G401 (cell line): ENCODE data around the gene HYDIN. TPM values are rescaled to one million over a fixed set of nuclear protein-coding genes. Genes with fewer than 3 reads are reported as not detected.
"Not testable (repeated sequence)": the region's sequence is repeated elsewhere in the genome, so short reads cannot be mapped to it uniquely, and the experiment has no call there.

Experiments used
- DNase-seq: peaks from one replicate; pipeline ENCODE4 v3.0.0-alpha.2; 2015; ENCODE audit warnings: low spot score
- in situ Hi-C: cut with HindIII; loops from 2 replicates; pipeline ENCODE4 v1.10.0; 2016; ENCODE audit warnings: low sequenced_read_pairs, mixed read lengths
- total RNA-seq: library from RNA; depleted of rRNA; stranded (reverse); fragments of >200 nt; shearing (Covaris generic); gene quantifications from 2 replicates; pipeline ENCODE4 v1.2.3, GENCODE V29; 2014

The HYDIN gene
- total RNA-seq, 1 experiment from 2014 or later = not detected

GRCh38 chr16:70935325-70935724 is 295.2 kb downstream of the HYDIN start:
- in situ Hi-C loops = not testable (repeated sequence)

DNA sequence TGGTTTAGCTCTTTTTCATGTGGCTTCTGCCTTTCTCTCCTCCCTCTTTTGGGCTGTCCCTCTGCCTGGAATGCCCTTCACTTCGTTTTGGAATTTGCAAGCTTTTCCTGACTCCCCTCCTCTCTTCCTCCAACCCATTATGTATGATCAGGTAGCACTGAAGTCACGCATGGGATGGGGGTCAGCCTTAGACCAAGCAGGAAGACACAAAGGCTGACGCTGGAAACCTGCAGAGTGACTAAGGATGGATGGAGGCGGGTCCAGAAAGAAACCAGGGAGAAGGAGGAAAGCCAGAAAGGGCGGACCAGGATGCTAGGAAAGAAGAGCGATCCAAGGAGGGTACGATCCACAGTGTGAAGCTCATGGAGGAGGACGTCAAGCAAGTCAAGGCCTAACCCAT is 296.8 kb downstream of the HYDIN start:
- DNase-seq, in situ Hi-C loops: not testable (repeated sequence)

More at GRCh38 chr16:70935325-70935724, 295.2 kb downstream of the HYDIN start:
- not testable (repeated sequence) for DNase-seq

DNA sequence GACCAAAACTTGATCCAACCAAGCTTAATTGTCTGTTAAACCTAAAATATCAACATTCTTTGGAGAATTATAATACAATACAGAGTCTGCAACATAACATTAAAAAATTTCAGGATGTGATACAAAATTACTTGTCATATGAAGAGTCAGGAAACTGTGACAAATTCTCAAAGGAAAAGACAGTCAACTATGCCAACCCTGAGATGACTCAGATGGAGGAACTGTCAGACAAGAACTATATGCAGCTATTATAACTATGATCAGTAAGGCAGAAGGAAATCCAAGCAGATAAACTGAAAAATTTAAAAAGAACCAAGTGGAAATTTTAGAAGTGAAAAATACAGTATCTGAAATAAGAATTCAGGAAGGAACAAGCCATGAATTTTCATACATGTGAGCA is 299.8 kb downstream of the HYDIN start:
- in situ Hi-C loops, DNase-seq: not testable (repeated sequence)

DNA sequence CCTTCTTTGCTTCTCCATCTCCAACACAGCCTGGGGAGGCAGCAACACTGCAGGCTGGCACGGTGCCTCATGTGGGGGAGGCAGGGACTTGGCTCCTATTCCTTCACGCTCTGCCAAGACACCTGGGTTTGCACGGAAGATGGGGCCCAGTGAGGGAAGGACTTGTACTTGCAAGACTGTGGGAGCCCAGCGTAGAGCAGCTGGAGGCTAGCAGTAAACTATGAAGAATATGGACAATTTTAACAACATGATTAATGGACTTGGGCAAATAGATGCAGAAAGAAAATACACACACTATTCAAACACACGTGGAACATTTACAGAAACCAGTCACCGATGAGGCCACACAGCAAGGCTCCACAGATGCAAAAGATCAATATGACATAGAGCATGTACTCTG is 308.4 kb downstream of the HYDIN start:
- peak; percentile 30 for DNase-seq
- in situ Hi-C loops = not testable (repeated sequence)

DNA sequence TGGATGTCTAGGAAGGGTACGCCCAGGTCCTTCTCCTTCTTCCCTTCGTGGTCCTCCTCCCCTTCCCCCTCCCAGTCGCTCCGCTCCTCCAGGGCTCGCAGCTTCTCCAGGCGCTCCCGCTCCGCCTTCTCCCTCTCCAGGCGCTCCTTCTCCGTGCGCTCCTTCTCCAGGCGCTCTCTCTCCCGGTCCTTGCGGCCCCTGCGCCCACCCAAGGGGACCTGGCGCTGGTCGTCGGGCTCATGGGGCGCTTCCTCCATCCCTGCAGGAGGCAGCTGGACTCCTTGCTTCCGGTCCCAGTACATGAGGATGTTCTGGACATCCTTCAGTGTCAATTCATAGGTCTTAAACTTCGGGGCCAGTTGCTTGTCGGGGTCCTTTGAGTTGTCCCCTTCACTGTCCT is 309.9 kb downstream of the HYDIN start:
- in situ Hi-C loops, DNase-seq: not testable (repeated sequence)

- in situ Hi-C loops, DNase-seq: not testable (repeated sequence)
Observed at GRCh38 chr16:70888208-70888607, 342.3 kb downstream of the HYDIN start.

DNA sequence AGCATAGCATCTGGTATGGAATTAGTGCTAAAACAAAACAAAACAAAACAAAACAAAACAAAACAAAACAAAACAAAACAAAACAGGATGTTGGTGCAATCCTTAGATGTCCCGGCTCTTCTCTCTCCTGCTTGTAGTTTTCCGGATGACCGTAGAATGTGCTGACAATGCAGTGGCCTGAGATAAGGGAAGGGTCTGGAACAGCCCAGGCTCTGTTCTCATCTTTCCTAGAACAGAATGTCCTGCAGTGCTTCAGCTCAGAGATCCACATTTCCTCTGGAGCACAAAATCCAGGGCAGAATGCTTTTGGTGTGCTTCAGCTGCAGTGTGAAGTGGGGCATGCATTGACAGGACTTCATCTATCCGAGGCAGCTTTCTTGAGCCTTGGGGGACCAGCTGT is 345.9 kb downstream of the HYDIN start:
- DNase-seq, in situ Hi-C loops: not testable (repeated sequence)

- DNase-seq, in situ Hi-C loops: not testable (repeated sequence)
Observed at GRCh38 chr16:70882311-70882710, 348.2 kb downstream of the HYDIN start.

- DNase-seq, in situ Hi-C loops: not testable (repeated sequence)
Observed at GRCh38 chr16:70877895-70878294, 352.6 kb downstream of the HYDIN start.

- in situ Hi-C loops, DNase-seq: not testable (repeated sequence)
Observed at GRCh38 chr16:70876442-70876841, 354.1 kb downstream of the HYDIN start.

GRCh38 chr16:70864698-70865097 is 365.8 kb downstream of the HYDIN start:
- in situ Hi-C loops = not testable (repeated sequence)

GRCh38 chr16:70861996-70862395 is 368.5 kb downstream of the HYDIN start:
- in situ Hi-C loops, DNase-seq: not testable (repeated sequence)

More at GRCh38 chr16:70864698-70865097, 365.8 kb downstream of the HYDIN start:
- not testable (repeated sequence) for DNase-seq

DNA sequence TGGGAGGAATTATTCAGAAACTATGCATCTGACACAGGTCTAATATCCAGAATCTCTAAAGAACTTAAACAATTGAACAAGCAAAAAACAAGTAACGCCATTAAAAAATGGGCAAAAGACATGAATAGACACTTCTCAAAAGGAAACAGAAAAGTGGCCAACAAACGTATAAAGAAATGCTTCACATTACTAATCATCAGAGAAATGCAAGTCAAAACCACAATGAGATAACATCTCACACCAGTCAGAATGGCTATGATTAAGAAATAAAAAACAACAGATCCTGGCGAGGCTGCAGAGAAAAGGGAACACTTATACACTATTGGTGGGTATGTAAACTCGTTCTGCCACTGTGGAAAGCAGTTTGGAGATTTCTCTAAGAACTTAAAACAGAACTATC is 379.2 kb downstream of the HYDIN start:
- in situ Hi-C loops = not testable (repeated sequence)

DNA sequence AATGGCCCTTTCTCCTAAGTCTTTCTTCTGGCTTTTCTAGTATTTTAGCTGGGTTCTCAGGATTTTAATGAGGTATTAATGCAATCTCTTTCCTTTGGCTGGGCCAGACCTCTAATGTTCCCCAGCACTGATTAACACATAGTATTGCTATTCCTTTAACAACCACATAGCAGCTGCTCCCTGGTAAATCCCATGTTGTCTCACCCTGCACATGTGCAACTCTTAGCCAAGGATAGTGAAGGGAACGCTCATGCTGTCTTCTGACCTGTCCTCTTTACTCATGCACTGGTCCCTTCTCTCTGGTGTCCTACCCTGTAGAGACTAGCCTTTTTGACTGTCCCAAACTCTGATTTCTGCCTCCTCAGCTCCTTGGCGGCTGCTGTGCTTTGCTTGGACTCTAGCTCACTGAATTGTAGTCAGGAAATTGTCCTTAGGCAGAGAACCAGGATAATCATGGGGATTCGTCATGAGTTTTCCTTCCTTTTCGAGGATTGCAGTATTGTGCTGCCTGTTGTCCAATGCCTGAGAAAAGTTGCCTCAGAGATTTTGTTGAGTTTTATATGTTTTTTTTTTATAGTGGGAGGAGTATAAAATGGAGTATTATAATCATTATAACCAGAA is 406.9 kb downstream of the HYDIN start:
- DNase-seq, in situ Hi-C loops: not testable (repeated sequence)

More for the DNA sequence above, 379.2 kb downstream of the HYDIN start:
- DNase-seq = not testable (repeated sequence)

GRCh38 chr16:70822734-70823133 is 407.8 kb downstream of the HYDIN start:
- DNase-seq, in situ Hi-C loops: not testable (repeated sequence)

DNA sequence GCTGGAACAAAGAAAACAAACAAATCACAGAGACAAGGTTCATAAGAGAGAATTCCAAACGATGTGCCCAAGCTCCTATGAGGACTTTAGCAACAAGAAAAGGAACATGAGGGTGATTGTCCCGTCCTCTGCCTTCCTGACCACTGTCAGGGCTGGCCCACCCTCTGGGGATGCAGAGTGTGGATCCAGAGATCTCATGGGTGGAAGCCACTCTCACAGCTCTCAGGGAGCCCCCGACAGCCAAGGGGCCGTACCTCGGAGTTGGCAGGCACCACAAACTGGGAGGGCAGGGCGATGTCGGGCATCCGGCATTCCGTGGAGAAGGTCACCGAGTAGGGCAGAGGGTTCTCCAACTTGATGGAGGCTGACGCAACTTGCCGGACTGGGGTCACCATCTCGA is 412.4 kb downstream of the HYDIN start:
- in situ Hi-C loops, DNase-seq: not testable (repeated sequence)

DNA sequence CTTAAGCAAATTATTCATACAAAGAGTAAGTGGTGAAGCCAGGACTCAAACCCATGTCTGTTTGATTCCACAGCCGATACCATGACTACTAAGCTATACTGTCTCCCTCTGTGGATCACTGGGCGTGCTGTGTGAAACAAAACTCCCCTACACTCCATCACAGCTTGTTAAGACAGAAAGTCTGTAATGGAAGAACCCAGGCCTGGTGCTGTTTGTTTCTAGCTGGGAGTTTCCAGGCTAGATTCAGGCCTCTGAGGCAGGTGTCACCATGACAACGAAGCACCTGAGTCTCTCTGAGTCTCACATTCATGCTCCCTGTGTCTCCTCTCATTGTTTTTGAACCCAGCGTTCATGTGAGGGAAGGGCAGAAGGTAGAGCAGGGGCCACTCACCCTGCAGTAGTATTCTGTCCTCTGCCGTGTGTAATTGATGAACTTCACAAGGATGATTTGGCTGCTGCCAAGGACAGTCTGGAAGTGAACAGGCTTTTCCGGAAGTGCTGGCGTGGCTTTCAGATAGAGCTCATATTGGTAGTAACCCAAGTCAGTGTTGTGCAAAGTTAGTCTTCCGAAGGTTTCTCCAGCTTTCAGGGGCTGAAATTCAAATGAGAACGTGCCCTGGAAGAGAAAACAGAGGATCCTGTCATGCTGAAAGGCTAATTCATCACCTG is 421.0 kb downstream of the HYDIN start:
- in situ Hi-C loops = no loop called here
- no peak for DNase-seq

DNA sequence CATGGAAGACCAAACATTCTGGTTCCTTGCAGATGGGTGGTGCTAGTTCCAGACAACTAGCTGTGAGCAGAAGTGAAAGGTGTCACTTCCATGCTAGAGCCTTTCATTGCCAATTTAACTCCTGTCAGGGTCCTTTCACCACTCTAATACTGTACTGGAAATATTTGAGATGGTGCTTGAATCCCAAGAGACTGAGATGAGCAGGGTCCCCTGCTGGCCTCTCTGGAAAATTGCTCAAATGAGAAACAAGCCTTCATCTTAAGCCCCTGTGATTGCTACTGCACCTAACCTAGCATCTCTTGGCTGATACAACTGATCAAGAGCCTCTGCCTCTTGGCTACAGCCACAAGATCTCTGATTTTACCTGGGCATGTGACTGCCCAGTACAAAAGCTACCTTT is 422.2 kb downstream of the HYDIN start:
- no peak for DNase-seq
- in situ Hi-C loops = no loop called here

- DNase-seq = no peak
- in situ Hi-C loops = no loop called here
Observed at GRCh38 chr16:70805787-70806186, 424.7 kb downstream of the HYDIN start.

DNA sequence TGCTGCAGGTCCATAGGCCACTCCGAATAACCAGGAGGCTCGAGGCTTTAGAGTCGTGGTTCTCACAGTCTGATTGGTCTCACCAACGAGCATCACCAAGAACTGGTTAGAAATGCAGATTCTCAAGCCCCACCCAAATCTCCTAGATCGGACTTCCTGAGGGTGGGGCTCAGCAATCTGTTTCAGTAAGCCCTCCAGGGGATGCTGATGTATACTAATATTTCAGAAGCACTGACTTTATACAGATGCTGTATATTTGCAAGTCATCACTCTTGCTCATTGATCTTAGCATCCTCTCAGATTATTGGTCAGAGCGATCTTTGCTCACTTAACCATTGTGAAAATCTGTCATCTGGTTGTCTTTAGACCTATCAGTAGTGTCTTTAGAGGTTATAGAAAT is 425.1 kb downstream of the HYDIN start:
- no peak for DNase-seq
- in situ Hi-C loops = no loop called here
